NB4 (cell line): ENCODE results near the gene OTOF.

ENCODE experiments used
- MYC ChIP-seq: IDR thresholded peaks from 2 replicates; pipeline ENCODE4 v1.6.1; 2011; ENCODE audit warnings: low read depth, low read length
- POLR2A ChIP-seq: IDR thresholded peaks from 2 replicates; pipeline ENCODE4 v1.6.1; 2011; ENCODE audit warnings: mild to moderate bottlenecking; ENCODE audit not compliant: insufficient read length; ENCODE audit errors: extremely low read depth
- TF ChIP-seq, protein P1 (sequence below): IDR thresholded peaks from one replicate; pipeline ENCODE4 v1.5.1; 2012; ENCODE audit warnings: low read depth, low read length

DNA sequence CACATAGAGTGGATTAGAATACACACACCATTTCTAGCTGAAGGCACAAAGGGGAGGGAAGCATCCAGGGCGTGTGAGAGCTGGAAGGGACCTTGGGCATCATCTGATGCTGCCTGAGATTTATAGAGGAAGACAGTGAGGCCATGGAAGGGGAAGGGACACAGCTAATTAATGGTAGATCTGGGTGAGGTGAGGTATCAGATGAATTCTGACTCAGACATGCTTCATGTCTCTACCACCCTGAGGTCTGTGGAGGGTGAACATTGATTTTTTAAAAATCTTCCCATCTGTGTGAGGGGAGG is 42.2 kb upstream of the OTOF start:
- TF ChIP-seq MYC (no peak), POLR2A (no peak)
- TF ChIP-seq, protein P1, sequence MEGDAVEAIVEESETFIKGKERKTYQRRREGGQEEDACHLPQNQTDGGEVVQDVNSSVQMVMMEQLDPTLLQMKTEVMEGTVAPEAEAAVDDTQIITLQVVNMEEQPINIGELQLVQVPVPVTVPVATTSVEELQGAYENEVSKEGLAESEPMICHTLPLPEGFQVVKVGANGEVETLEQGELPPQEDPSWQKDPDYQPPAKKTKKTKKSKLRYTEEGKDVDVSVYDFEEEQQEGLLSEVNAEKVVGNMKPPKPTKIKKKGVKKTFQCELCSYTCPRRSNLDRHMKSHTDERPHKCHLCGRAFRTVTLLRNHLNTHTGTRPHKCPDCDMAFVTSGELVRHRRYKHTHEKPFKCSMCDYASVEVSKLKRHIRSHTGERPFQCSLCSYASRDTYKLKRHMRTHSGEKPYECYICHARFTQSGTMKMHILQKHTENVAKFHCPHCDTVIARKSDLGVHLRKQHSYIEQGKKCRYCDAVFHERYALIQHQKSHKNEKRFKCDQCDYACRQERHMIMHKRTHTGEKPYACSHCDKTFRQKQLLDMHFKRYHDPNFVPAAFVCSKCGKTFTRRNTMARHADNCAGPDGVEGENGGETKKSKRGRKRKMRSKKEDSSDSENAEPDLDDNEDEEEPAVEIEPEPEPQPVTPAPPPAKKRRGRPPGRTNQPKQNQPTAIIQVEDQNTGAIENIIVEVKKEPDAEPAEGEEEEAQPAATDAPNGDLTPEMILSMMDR: no peak
